ENCODE data around the gene PELO. TPM values are rescaled to one million over a fixed set of nuclear protein-coding genes. Genes with fewer than 3 reads are reported as not detected.

PELO gene, protein sequence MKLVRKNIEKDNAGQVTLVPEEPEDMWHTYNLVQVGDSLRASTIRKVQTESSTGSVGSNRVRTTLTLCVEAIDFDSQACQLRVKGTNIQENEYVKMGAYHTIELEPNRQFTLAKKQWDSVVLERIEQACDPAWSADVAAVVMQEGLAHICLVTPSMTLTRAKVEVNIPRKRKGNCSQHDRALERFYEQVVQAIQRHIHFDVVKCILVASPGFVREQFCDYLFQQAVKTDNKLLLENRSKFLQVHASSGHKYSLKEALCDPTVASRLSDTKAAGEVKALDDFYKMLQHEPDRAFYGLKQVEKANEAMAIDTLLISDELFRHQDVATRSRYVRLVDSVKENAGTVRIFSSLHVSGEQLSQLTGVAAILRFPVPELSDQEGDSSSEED
- 14.7 to 18.9 TPM (median 17.5 TPM) in 5 replicates for total RNA-seq (2022; extraction: Qiagen RNA extraction; ENCODE audit: low read depth)

GRCh38 chr5:52787600-52788504 lies at the start of gene PELO, which contains the start of gene ITGA1:
PELO (plus strand) TSS chr5:52787916; CDS start chr5:52800395, 12,479 bp downstream.
ITGA1 (plus strand) TSS chr5:52787916; CDS start chr5:52788354, 438 bp downstream.

Other genes starting within 250 kb of the PELO start
- gene ITGA1, start within 50 bp of the PELO start, total RNA-seq (2022; extraction: Qiagen RNA extraction; ENCODE audit: low read depth) = 0.55 to 2.1 TPM (median 1.5 TPM) in 5 replicates
- 11.7 to 21.3 TPM (median 17.2 TPM) in 5 replicates for gene ITGA2, start 201.4 kb downstream of the PELO start, total RNA-seq (2022; extraction: Qiagen RNA extraction; ENCODE audit: low read depth)